HCT116 (cell line): ENCODE results near the gene PAPPA2. TPM values are rescaled to one million over a fixed set of nuclear protein-coding genes. Genes with fewer than 3 reads are reported as not detected.

Experiments
- ATAC-seq: fragments of 200-7000 bp; cut with Tn5 transposase; 2 replicates; pipeline ENCODE4 v1.9.1; 2020; ENCODE audit warnings: mild to moderate bottlenecking, moderate library complexity
- BruUV-seq: library from RNA; stranded (reverse); fragments of 400-500 nt; replicated peaks from 2 replicates; lab custom pipeline; 2021; lab: Mats Ljungman, UMichigan
- CTCF ChIA-PET: fragments of 300-600 bp; sonication (Branson Sonifier 250); formaldehyde crosslinking; loops from one replicate; lab custom pipeline; 2021; ENCODE audit warnings: antibody characterized with exemption; lab: Charles Lee
- POLR2A ChIA-PET: fragments of 300-600, 350-600 bp; sonication (Branson Sonifier 250); formaldehyde crosslinking; loops from one replicate; lab custom pipeline; 2021; ENCODE audit warnings: antibody characterized with exemption; lab: Charles Lee
- RAD21 ChIA-PET, 2 experiments: fragments of 300-600 bp; sonication (Branson Sonifier 250); formaldehyde crosslinking; loops; one replicate each; lab custom pipeline; 2023; ENCODE audit warnings: low total read pairs in 2 of 2; ENCODE audit not compliant: uncharacterized antibody in 2 of 2, unreplicated experiment in 2 of 2, low non-redundant PET in 1 of 2; lab: Charles Lee
- DNase-seq: peaks from one replicate; pipeline ENCODE4 v3.0.0-alpha.2; 2010; ENCODE audit warnings: low read depth, low spot score
- H2AFZ ChIP-seq: fragments of 200-600 bp; shearing (Covaris generic), sonication (generic); 2 replicates; pipeline ENCODE4 v1.6.1; 2017; ENCODE audit warnings: low read depth, mixed run types, mixed read lengths, antibody characterized with exemption, low read length; ENCODE audit not compliant: poor library complexity, severe bottlenecking
- H3K27ac ChIP-seq: 2 replicates; pipeline ENCODE4 v1.5.1; 2012; ENCODE audit warnings: low read depth, low read length
- H3K27me3 ChIP-seq: fragments of 200-600 bp; sonication (generic); 2 replicates; pipeline ENCODE4 v1.6.1; 2016; ENCODE audit warnings: mixed run types, low read length, mixed read lengths; ENCODE audit not compliant: insufficient read depth
- H3K36me3 ChIP-seq, 2 experiments: fragments of 200-500 bp in 1 of 2; fragments of 200-600 bp in 1 of 2; sonication (Bioruptor generic) in 1 of 2; sonication (generic) in 1 of 2; 2 replicates each; pipeline versions ENCODE4 v1.5.1 to v1.6.1; 2014 to 2016; ENCODE audit warnings: low read length in 2 of 2, inconsistent platforms in 1 of 2, mixed read lengths in 1 of 2, mixed run types in 1 of 2; ENCODE audit not compliant: insufficient read depth in 2 of 2, control insufficient read depth in 1 of 2
- H3K4me1 ChIP-seq, 2 experiments: fragments of 200-600 bp in 1 of 2; sonication (generic) in 1 of 2; 2 replicates each; pipeline versions ENCODE4 v1.5.1 to v1.6.1; 2012 to 2017; ENCODE audit warnings: low read length in 2 of 2, inconsistent platforms in 1 of 2, mild to moderate bottlenecking in 1 of 2, mixed read lengths in 1 of 2, mixed run types in 1 of 2, moderate library complexity in 1 of 2; ENCODE audit not compliant: insufficient read depth in 2 of 2, control insufficient read depth in 1 of 2
- H3K4me2 ChIP-seq: fragments of 200-600 bp; sonication (generic); 2 replicates; pipeline ENCODE4 v1.6.1; 2017; ENCODE audit warnings: mixed run types, low read length, mixed read lengths
- H3K4me3 ChIP-seq, 2 experiments: fragments of 200-600 bp in 1 of 2; sonication (generic) in 1 of 2; replicated peaks in 1 of 2; 2 replicates each; pipeline ENCODE4 v1.5.1; 2011 to 2016; ENCODE audit warnings: low read length in 2 of 2, control low read depth in 1 of 2, low read depth in 1 of 2, mild to moderate bottlenecking in 1 of 2, mixed read lengths in 1 of 2, mixed run types in 1 of 2
- H3K79me2 ChIP-seq: fragments of 200-600 bp; sonication (generic); 2 replicates; pipeline ENCODE4 v1.6.1; 2017; ENCODE audit warnings: mild to moderate bottlenecking, mixed run types, low read length, moderate library complexity, mixed read lengths; ENCODE audit not compliant: insufficient read depth
- H3K9ac ChIP-seq: fragments of 200-600 bp; sonication (generic); 2 replicates; pipeline ENCODE4 v1.6.1; 2016; ENCODE audit warnings: low read length, mixed read lengths
- H3K9me2 ChIP-seq: fragments of 200-600 bp; sonication (generic), shearing (Covaris generic); 2 replicates; pipeline ENCODE4 v1.6.1; 2017; ENCODE audit warnings: mixed run types, mild to moderate bottlenecking, moderate library complexity; ENCODE audit not compliant: insufficient read depth
- H3K9me3 ChIP-seq, 2 experiments: fragments of 200-500 bp in 1 of 2; fragments of 200-600 bp in 1 of 2; sonication (Bioruptor generic) in 1 of 2; sonication (generic) in 1 of 2; 2 replicates each; pipeline ENCODE4 v1.6.1; 2014 to 2017; ENCODE audit warnings: low read length in 2 of 2, mixed read lengths in 2 of 2, inconsistent platforms in 1 of 2, low read depth in 1 of 2, mild to moderate bottlenecking in 1 of 2, mixed run types in 1 of 2, moderate library complexity in 1 of 2; ENCODE audit not compliant: control insufficient read depth in 1 of 2, insufficient read depth in 1 of 2
- H4K20me1 ChIP-seq: fragments of 200-600 bp; sonication (generic), shearing (Covaris generic); 2 replicates; pipeline ENCODE4 v1.6.1; 2017; ENCODE audit warnings: mixed run types, mild to moderate bottlenecking, moderate library complexity; ENCODE audit not compliant: insufficient read depth
- CBX3 ChIP-seq: IDR thresholded peaks from 2 replicates; pipeline ENCODE4 v1.6.1; 2012; ENCODE audit warnings: low read depth
- CEBPB ChIP-seq: IDR thresholded peaks from 2 replicates; pipeline ENCODE4 v1.6.1; 2012; ENCODE audit warnings: low read depth
- CTCF ChIP-seq, 3 experiments: fragments of 200-600 bp in 1 of 3; sonication (generic) in 1 of 3; IDR thresholded peaks in 2 of 3; conservative IDR thresholded peaks in 1 of 3; 2 replicates each; pipeline ENCODE4 v1.5.1; 2012 to 2017; ENCODE audit warnings: low read depth in 2 of 3, low read length in 2 of 3, antibody characterized with exemption in 1 of 3, borderline replicate concordance in 1 of 3, control low read depth in 1 of 3, mild to moderate bottlenecking in 1 of 3, mixed read lengths in 1 of 3, mixed run types in 1 of 3, moderate library complexity in 1 of 3; ENCODE audit not compliant: insufficient read depth in 1 of 3
- EGR1 ChIP-seq: IDR thresholded peaks from 2 replicates; pipeline ENCODE4 v1.6.1; 2012; ENCODE audit warnings: low read depth
- EZH2 ChIP-seq: fragments of 200-600 bp; sonication (generic); IDR thresholded peaks from 2 replicates; pipeline ENCODE4 v1.6.1; 2017; ENCODE audit warnings: antibody characterized with exemption, mixed run types
- EZH2phosphoT487 ChIP-seq: fragments of 200-600 bp; IDR thresholded peaks from 2 replicates; pipeline ENCODE4 v1.6.1; 2018; ENCODE audit warnings: antibody characterized with exemption, borderline replicate concordance
- JUND ChIP-seq: IDR thresholded peaks from 2 replicates; pipeline ENCODE4 v1.6.1; 2012
- POLR2A ChIP-seq: IDR thresholded peaks from 2 replicates; pipeline ENCODE4 v1.7.0; 2011; ENCODE audit warnings: borderline replicate concordance; ENCODE audit not compliant: insufficient read depth, insufficient read length; ENCODE audit errors: extremely low read depth
- RAD21 ChIP-seq: IDR thresholded peaks from 2 replicates; pipeline ENCODE4 v1.6.1; 2012; ENCODE audit warnings: low read depth, mild to moderate bottlenecking
- SIN3A ChIP-seq: IDR thresholded peaks from 2 replicates; pipeline ENCODE4 v1.6.1; 2012; ENCODE audit warnings: low read depth
- SRF ChIP-seq: IDR thresholded peaks from 2 replicates; pipeline ENCODE4 v1.6.1; 2012; ENCODE audit warnings: low read depth
- TCF7L2 ChIP-seq: IDR thresholded peaks from 2 replicates; pipeline ENCODE4 v1.7.0; 2011; ENCODE audit warnings: borderline replicate concordance, inconsistent platforms; ENCODE audit not compliant: insufficient read depth, insufficient read length; ENCODE audit errors: extremely low read depth
- YY1 ChIP-seq: IDR thresholded peaks from 2 replicates; pipeline ENCODE4 v1.6.1; 2011; ENCODE audit warnings: low read length, low read depth, moderate library complexity, mild to moderate bottlenecking; ENCODE audit not compliant: insufficient replicate concordance; ENCODE audit errors: extremely low read depth
- ZBTB33 ChIP-seq: IDR thresholded peaks from 2 replicates; pipeline ENCODE4 v1.6.1; 2011; ENCODE audit warnings: mild to moderate bottlenecking, low read length, moderate library complexity; ENCODE audit not compliant: insufficient replicate concordance; ENCODE audit errors: extremely low read depth
- ZFX ChIP-seq: fragments of 450-650 bp; IDR thresholded peaks from 2 replicates; pipeline ENCODE4 v1.6.1; 2017
- ZNF274 ChIP-seq: fragments of 200-500 bp; sonication (Bioruptor generic); IDR thresholded peaks from 2 replicates; pipeline ENCODE4 v1.6.1; 2014; ENCODE audit warnings: mild to moderate bottlenecking, low read depth, low read length, inconsistent platforms
- intact Hi-C: fragments of 100-400 bp; cut with micrococcal nuclease; formaldehyde crosslinking; loops from 2 replicates; pipeline ENCODE4 v1.10.0; 2022
- total RNA-seq: library from RNA; stranded (reverse); gene quantifications from one replicate; pipeline ENCODE4 v1.2.1, GENCODE V29; 2021; ENCODE audit not compliant: unreplicated experiment

PAPPA2 gene
- total RNA-seq, 1 experiment from 2014 or later, result not detected

GRCh38 chr1:176460544-176461336, 2.2 kb upstream of the PAPPA2 start:
- no peaks in the 10 kb centered on the region for H3K4me1 ChIP-seq
- ATAC-seq, result no peak
- DNase-seq, result no peak
- ChIA-PET RAD21 (no interaction called here), CTCF (no interaction called here), POLR2A (no interaction called here)
- H3K4me3 ChIP-seq, result no peak overlapping the region
- no peaks in the 10 kb centered on the region for H3K79me2 ChIP-seq
- no peaks in the 10 kb centered on the region for H3K9me2 ChIP-seq
- no peak overlapping the region for H3K9ac ChIP-seq
- H3K27ac ChIP-seq, result no peak overlapping the region
- no peaks in the 10 kb centered on the region for H4K20me1 ChIP-seq
- no peaks in the 10 kb centered on the region for H3K36me3 ChIP-seq
- H3K9me3 ChIP-seq, result no peaks in the 10 kb centered on the region
- no peak overlapping the region for H2AFZ ChIP-seq
- intact Hi-C loops, result no loop called here
- no peaks in the 10 kb centered on the region for H3K27me3 ChIP-seq
- no peak overlapping the region for H3K4me2 ChIP-seq
- BruUV-seq, result no TSS peak
- no peak for TF ChIP-seq YY1
- no peak for TF ChIP-seq TCF7L2
- no peak for TF ChIP-seq EZH2phosphoT487
- no peak for TF ChIP-seq SIN3A
- no peak for TF ChIP-seq SRF
- no peak for TF ChIP-seq POLR2A
- TF ChIP-seq RAD21, result no peak
- TF ChIP-seq ZFX, result no peak
- no peak for TF ChIP-seq ZNF274

GRCh38 chr1:176461576-176461975, 1.4 kb upstream of the PAPPA2 start:
- Histone ChIP-seq H4K20me1 (no peaks in the 10 kb centered on the region), H3K4me2 (no peak overlapping the region), H3K79me2 (no peaks in the 10 kb centered on the region), H3K36me3 (no peaks in the 10 kb centered on the region), H3K27me3 (no peaks in the 10 kb centered on the region), H3K27ac (no peak overlapping the region), H3K9me3 (no peaks in the 10 kb centered on the region), H3K4me3 (no peak overlapping the region), H3K9ac (no peak overlapping the region), H3K9me2 (no peaks in the 10 kb centered on the region), H2AFZ (no peak overlapping the region), H3K4me1 (no peaks in the 10 kb centered on the region)
- intact Hi-C loops, result no loop called here
- ATAC-seq (no peak), DNase-seq (no peak)
- POLR2A ChIA-PET, result no interaction called here
- no TSS peak for BruUV-seq
- CTCF ChIA-PET, result no interaction called here
- RAD21 ChIA-PET, result no interaction called here
- TF ChIP-seq RAD21 (no peak), EZH2 (no peak), TCF7L2 (no peak), ZNF274 (no peak), CBX3 (no peak), EGR1 (no peak), POLR2A (no peak), JUND (no peak), ZFX (no peak), ZBTB33 (no peak), EZH2phosphoT487 (no peak), CEBPB (no peak), CTCF (IDR thresholded peaks at IDR 0.05 in 2 of 3, conservative IDR thresholded peaks at IDR 0.05 in 1 of 3; ENCODE audit: borderline replicate concordance in 1 of 3, insufficient read depth in 1 of 3, low read depth in 2 of 3, low read length in 2 of 3) (no peak)
